Endothelial cell of umbilical vein (primary cell): Measurements from ENCODE around the gene WDR82. TPM values are rescaled to one million over a fixed set of nuclear protein-coding genes. Genes with fewer than 3 reads are reported as not detected.

Experiments used
- BruUV-seq: library from RNA; stranded (reverse); fragments of 400-500 nt; replicated peaks from 2 replicates; lab custom pipeline; 2021; lab: Mats Ljungman, UMichigan
- CTCF ChIA-PET: fragments of 300-600, 350-600 bp; sonication (Branson Sonifier 250); formaldehyde crosslinking; loops from one replicate; lab custom pipeline; 2021; ENCODE audit warnings: antibody characterized with exemption, inconsistent platforms; lab: Charles Lee
- POLR2A ChIA-PET: fragments of 300-600, 350-600 bp; sonication (Branson Sonifier 250); formaldehyde crosslinking; loops from one replicate; lab custom pipeline; 2021; ENCODE audit warnings: antibody characterized with exemption, inconsistent platforms; lab: Charles Lee
- DNase-seq: peaks from one replicate; pipeline ENCODE4 v3.0.0-alpha.2; 2011; ENCODE audit warnings: low read depth, low spot score
- FAIRE-seq: peaks from 2 replicates; lab custom pipeline; 2011; peaks lifted over from hg19 to GRCh38; lab: Jason Lieb, UNC
- H2AFZ ChIP-seq: 2 replicates; pipeline ENCODE4 v1.6.0; 2012; ENCODE audit warnings: low read depth, low read length, control low read depth, inconsistent platforms
- H3K27ac ChIP-seq: 2 replicates; pipeline ENCODE4 v1.5.1; 2011; ENCODE audit warnings: low read depth, mild to moderate bottlenecking, control low read depth, low read length, moderate library complexity; ENCODE audit not compliant: insufficient read depth
- H3K27me3 ChIP-seq, 2 experiments: 2 replicates each; pipeline versions ENCODE4 v1.6.0 to v1.6.1; 2011; ENCODE audit warnings: low read length in 2 of 2, mixed read lengths in 1 of 2; ENCODE audit not compliant: control insufficient read depth in 2 of 2, insufficient read depth in 2 of 2
- H3K36me3 ChIP-seq, 2 experiments: 2 replicates in 1 of 2; 3 replicates in 1 of 2; pipeline ENCODE4 v1.5.1; 2011; ENCODE audit warnings: low read length in 2 of 2, mild to moderate bottlenecking in 1 of 2, moderate library complexity in 1 of 2; ENCODE audit not compliant: control insufficient read depth in 2 of 2, insufficient read depth in 2 of 2; ENCODE audit errors: extremely low read depth in 1 of 2
- H3K4me1 ChIP-seq: 3 replicates; pipeline ENCODE4 v1.5.1; 2011; ENCODE audit warnings: mild to moderate bottlenecking, low read length; ENCODE audit not compliant: control insufficient read depth, insufficient read depth; ENCODE audit errors: extremely low read depth
- H3K4me2 ChIP-seq: 2 replicates; pipeline ENCODE4 v1.6.1; 2011; ENCODE audit warnings: low read length, control low read depth, mixed read lengths; ENCODE audit not compliant: insufficient read depth
- H3K4me3 ChIP-seq, 3 experiments: fragments of 200-600 bp in 1 of 3; sonication (generic), shearing (Covaris generic) in 1 of 3; replicated peaks in 1 of 3; 2 replicates each; pipeline ENCODE4 v1.5.1; 2011 to 2016; ENCODE audit warnings: control low read depth in 3 of 3, low read length in 3 of 3, mild to moderate bottlenecking in 2 of 3, inconsistent platforms in 1 of 3, low read depth in 1 of 3, moderate library complexity in 1 of 3; ENCODE audit not compliant: insufficient read depth in 1 of 3
- H3K79me2 ChIP-seq: 2 replicates; pipeline ENCODE4 v1.6.0; 2012; ENCODE audit warnings: low read length, inconsistent platforms; ENCODE audit not compliant: control insufficient read depth, insufficient read depth
- H3K9ac ChIP-seq: replicated peaks from 2 replicates; pipeline ENCODE3; 2011; ENCODE audit warnings: low read length, control low read depth; ENCODE audit not compliant: insufficient read depth; ENCODE audit errors: extremely low read depth
- H3K9me1 ChIP-seq: replicated peaks from 3 replicates; pipeline ENCODE4 v1.6.0; 2011; ENCODE audit warnings: mild to moderate bottlenecking, low read length; ENCODE audit not compliant: control insufficient read depth, insufficient read depth; ENCODE audit errors: extremely low read depth
- H3K9me3 ChIP-seq: replicated peaks from 2 replicates; pipeline ENCODE4 v1.5.1; 2012; ENCODE audit warnings: low read length, inconsistent platforms; ENCODE audit not compliant: control insufficient read depth, insufficient read depth
- H4K20me1 ChIP-seq: replicated peaks from 2 replicates; pipeline ENCODE3; 2011; ENCODE audit warnings: mild to moderate bottlenecking, low read length; ENCODE audit not compliant: control insufficient read depth, insufficient read depth; ENCODE audit errors: extremely low read depth
- EZH2 ChIP-seq: IDR thresholded peaks from 2 replicates; pipeline ENCODE4 v1.6.1; 2012; ENCODE audit warnings: borderline replicate concordance, low read depth, mild to moderate bottlenecking, moderate library complexity, low read length, inconsistent platforms; ENCODE audit not compliant: severe bottlenecking
- GATA2 ChIP-seq: IDR thresholded peaks from 2 replicates; pipeline ENCODE4 v1.7.0; 2011; ENCODE audit warnings: low read depth, mild to moderate bottlenecking, moderate library complexity, mixed read lengths, low read length; ENCODE audit not compliant: insufficient read length, insufficient read depth
- JUN ChIP-seq: IDR thresholded peaks from 2 replicates; pipeline ENCODE4 v1.6.1; 2011; ENCODE audit warnings: borderline replicate concordance, low read depth; ENCODE audit not compliant: insufficient read length, insufficient read depth
- MYC ChIP-seq: IDR thresholded peaks from one replicate; pipeline ENCODE4 v1.6.1; 2011; ENCODE audit warnings: mild to moderate bottlenecking, low read depth, low read length
- POLR2A ChIP-seq: IDR thresholded peaks from 2 replicates; pipeline ENCODE4 v1.6.1; 2012; ENCODE audit warnings: low read depth, mild to moderate bottlenecking, control low read depth, low read length
- POLR2AphosphoS5 ChIP-seq: IDR thresholded peaks from 2 replicates; pipeline ENCODE4 v1.6.1; 2012; ENCODE audit warnings: low read depth, mild to moderate bottlenecking, control low read depth, low read length, moderate library complexity; ENCODE audit not compliant: insufficient read depth
- dilution Hi-C: fragments of 300-500 bp; cut with MboI; formaldehyde crosslinking; loops from one replicate; pipeline ENCODE4 v1.15.0; 2019; ENCODE audit warnings: low sequenced_read_pairs; ENCODE audit not compliant: extremely low pct_ligation_motif_present
- intact Hi-C: fragments of 100-400 bp; cut with micrococcal nuclease; formaldehyde crosslinking; loops from one replicate; pipeline ENCODE4 v1.10.0; 2022
- polyA plus RNA-seq, 4 experiments: library from polyadenylated mRNA; depleted of rRNA in 3 of 4; stranded (reverse) in 3 of 4; unstranded in 1 of 4; fragments of >200 nt; gene quantifications; 2 replicates each; pipeline versions ENCODE4 v1.2.1 to v1.2.3, GENCODE V29; 2011 to 2012; ENCODE audit warnings: missing spikeins in 1 of 4
- total RNA-seq: library from RNA; stranded (reverse); gene quantifications from 2 replicates; pipeline ENCODE4 v1.2.3, GENCODE V29; 2021
- TF ChIP-seq, protein P1 (sequence below): IDR thresholded peaks from 2 replicates; pipeline ENCODE4 v1.6.1; 2011; ENCODE audit not compliant: insufficient read depth, insufficient read length
- TF ChIP-seq, protein P2 (sequence below), 2 donors: IDR thresholded peaks; 1 replicate in 1 of 2; 2 replicates in 1 of 2; pipeline ENCODE4 v1.5.1; 2011; ENCODE audit warnings: low read length in 2 of 2, mild to moderate bottlenecking in 2 of 2, moderate library complexity in 2 of 2, control low read depth in 1 of 2, inconsistent platforms in 1 of 2, low read depth in 1 of 2; ENCODE audit not compliant: insufficient read depth in 1 of 2; ENCODE audit errors: extremely low read depth in 1 of 2

The WDR82 gene
- total and polyA plus RNA-seq, 2 donors (not counting 3 experiments of a cell fraction or from before 2014, with no cell fraction given) = 39.9 to 71.3 TPM

DNA sequence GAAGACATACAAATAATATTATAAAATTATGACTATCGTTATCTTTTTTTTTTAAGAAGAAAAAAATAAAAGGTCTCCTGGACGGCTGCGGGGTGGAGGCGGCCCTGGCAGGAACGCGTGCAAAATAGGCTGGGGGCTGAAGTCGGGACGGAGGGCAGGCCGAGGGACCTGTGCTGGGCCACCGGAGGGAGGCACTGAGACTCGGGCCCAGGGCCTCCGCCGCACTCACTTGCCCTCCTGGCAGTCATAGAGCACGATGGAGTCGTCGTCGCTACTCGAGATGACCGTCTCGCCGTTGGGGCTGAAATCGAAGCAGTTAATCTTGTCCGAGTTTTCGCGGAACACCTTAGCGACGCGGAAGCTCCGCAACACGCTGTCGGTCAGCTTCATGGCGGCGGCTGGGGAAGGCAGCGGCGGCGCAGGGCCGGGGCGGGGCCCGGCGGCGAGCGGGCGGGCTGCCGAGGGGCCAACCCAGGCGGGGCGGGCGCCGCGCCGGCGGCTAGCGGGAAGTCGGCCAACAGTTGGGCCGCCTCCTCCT is 408 bp downstream of the WDR82 start:
- Histone ChIP-seq H3K4me3 (peak overlapping the region; percentile 24 to 96 (median 87)), H3K79me2 (peaks cover 51% of the 10 kb centered on the region), H3K36me3 (no peaks in the 10 kb centered on the region), H3K27me3 (no peaks in the 10 kb centered on the region), H2AFZ (peak overlapping the region; percentile 60), H3K9ac (peak overlapping the region; percentile 87), H3K4me1 (peaks cover 34% of the 10 kb centered on the region), H4K20me1 (no peaks in the 10 kb centered on the region), H3K27ac (peak overlapping the region; percentile 62), H3K4me2 (peak overlapping the region; percentile 86), H3K9me1 (no peaks in the 10 kb centered on the region), H3K9me3 (no peaks in the 10 kb centered on the region)
- CTCF ChIA-PET = interaction anchor here (1.1 to 5.1 kb wide), 14 partner anchors 10 to 169 kb away, joined by 3 to 49 read pairs (median 9); partner anchors contain the start of genes GLYCTK, PPM1M and TWF2
- TF ChIP-seq POLR2A (peak; percentile 86), POLR2AphosphoS5 (no peak), MYC (no peak), GATA2 (no peak), EZH2 (no peak), JUN (no peak)
- TF ChIP-seq, protein P1, sequence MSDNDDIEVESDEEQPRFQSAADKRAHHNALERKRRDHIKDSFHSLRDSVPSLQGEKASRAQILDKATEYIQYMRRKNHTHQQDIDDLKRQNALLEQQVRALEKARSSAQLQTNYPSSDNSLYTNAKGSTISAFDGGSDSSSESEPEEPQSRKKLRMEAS = no peak
- TF ChIP-seq, protein P2, sequence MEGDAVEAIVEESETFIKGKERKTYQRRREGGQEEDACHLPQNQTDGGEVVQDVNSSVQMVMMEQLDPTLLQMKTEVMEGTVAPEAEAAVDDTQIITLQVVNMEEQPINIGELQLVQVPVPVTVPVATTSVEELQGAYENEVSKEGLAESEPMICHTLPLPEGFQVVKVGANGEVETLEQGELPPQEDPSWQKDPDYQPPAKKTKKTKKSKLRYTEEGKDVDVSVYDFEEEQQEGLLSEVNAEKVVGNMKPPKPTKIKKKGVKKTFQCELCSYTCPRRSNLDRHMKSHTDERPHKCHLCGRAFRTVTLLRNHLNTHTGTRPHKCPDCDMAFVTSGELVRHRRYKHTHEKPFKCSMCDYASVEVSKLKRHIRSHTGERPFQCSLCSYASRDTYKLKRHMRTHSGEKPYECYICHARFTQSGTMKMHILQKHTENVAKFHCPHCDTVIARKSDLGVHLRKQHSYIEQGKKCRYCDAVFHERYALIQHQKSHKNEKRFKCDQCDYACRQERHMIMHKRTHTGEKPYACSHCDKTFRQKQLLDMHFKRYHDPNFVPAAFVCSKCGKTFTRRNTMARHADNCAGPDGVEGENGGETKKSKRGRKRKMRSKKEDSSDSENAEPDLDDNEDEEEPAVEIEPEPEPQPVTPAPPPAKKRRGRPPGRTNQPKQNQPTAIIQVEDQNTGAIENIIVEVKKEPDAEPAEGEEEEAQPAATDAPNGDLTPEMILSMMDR (IDR thresholded peaks at IDR 0.05; ENCODE audit: extremely low read depth in 1 of 2, insufficient read depth in 1 of 2, low read depth in 1 of 2, low read length in 2 of 2) = peak; percentile 6 to 55
- dilution Hi-C loops = no loop called here
- intact Hi-C loops = loop anchor here (1.0 to 5.0 kb wide), 5 partner anchors 8 to 126 kb away; partner anchors contain the start of genes GLYCTK, POC1A and TWF2
- FAIRE-seq (no peak), DNase-seq (peak; percentile 67)
- POLR2A ChIA-PET = interaction anchor here (2.2 to 2.9 kb wide), 2 partner anchors 10 to 61 kb away, joined by 8 to 9 read pairs; partner anchors contain the start of gene GLYCTK
- BruUV-seq = no TSS peak
